ENCODE data around the gene INTU.
"Not testable (repeated sequence)": the region's sequence is repeated elsewhere in the genome, so short reads cannot be mapped to it uniquely, and the experiment has no call there.

Gene INTU

DNA sequence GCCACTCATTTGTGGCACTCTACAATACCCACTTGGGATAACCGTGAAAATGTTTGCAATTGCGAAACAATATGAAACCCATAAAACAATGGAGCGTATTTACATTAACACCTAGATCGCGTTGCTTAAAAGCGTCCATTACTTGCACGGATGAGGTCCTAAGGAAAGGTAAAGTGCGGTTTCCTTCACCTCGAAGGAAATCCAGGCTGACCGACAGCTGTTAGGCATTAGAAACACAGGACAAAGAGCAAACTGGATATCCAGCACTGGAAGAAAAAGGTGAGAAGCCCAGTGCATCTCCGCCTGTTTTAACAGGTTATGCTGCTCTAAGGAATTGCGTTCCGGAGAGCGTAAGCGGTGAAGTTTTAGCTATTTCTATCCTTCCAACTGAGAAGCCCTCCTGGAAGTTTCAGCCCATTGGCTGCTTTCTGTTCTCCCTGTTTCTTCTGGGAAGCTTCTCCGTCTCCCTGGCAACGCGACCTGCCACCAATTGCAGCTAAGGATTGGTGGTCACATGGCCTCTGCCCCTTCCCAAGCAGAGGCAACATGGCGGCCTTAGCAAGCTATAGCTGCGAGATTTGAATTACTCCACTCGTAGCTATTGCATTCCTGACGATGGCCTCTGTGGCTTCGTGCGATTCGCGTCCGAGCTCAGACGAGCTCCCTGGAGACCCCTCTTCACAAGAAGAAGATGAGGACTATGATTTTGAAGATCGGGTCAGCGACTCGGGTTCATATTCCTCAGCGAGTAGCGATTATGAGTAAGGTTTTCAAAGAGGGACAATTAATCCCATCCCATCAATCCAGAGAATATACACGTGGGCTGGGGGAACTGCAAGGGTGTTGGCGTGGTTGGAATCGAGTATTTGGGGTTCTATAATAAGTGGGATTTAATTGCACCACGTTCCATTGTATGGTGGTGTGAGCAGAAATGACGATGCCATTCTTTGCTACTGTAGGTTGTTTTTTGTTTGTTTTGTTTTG is at the start of gene INTU:
Gene INTU, plus strand, starts transcription at position 538 of the 984 bp plus-strand sequence. Its CDS starts 78 bp downstream, at position 616.
- Histone ChIP-seq H3K4me1 (peaks cover 0 to 10% (median 0%) of the 10 kb centered on the region in 10 experiments; a peak in 4 of 20 replicates), H3K9me3 (replicated peaks in 1 of 11) (peaks cover 0 to 9% (median 8%) of the 10 kb centered on the region in 11 experiments; a peak in 11 of 22 replicates), H3K9ac (no peak within 1 kb of the TSS), H3K27me3 (no peaks in the 10 kb centered on the region), H3K4me2 (no peak within 1 kb of the TSS), H3K4me3 (no peak within 1 kb of the TSS), H3K27ac (no peak within 1 kb of the TSS), H4K20me1 (no peaks in the 10 kb centered on the region), H3K36me3 (no peaks in the 10 kb centered on the region)
- TF ChIP-seq Cebpa-rat (IDR thresholded peaks at IDR 0.05) = peak in 3 of 11 experiments; percentile 23 to 47 (median 27); a peak in 1 of 22 replicates

DNA sequence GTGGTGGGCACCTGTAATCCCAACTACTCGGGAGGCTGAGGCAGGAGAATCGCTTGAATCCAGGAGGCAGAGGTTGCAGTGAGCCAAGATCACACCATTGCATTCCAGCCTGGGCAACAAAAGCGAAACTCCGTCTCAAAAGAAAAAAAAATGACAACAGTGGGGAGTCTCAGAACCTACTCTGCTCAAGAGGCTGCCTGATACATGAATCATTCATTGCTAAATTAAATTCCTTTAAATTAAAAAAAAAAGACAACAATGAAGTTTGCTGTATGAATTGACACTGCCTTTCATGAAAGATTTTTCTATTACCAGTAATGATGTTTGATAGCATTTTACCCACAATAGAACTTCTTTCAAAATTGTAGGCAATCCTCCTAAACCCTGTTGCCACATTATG is 46.3 kb upstream of the INTU start:
- H4K20me1 ChIP-seq; H3K27me3 ChIP-seq; H3K9me3 ChIP-seq (replicated peaks in 1 of 11); H3K4me2 ChIP-seq; H3K27ac ChIP-seq; H3K4me1 ChIP-seq; H3K36me3 ChIP-seq; H3K4me3 ChIP-seq; H3K9ac ChIP-seq: not testable (repeated sequence)

GRCh38 chr4:127586922-127587571 is 45.7 kb upstream of the INTU start:
- Histone ChIP-seq H3K4me2 (no peak overlapping the region), H3K27me3 (no peaks in the 10 kb centered on the region), H3K9me3 (replicated peaks in 1 of 11) (no peaks in the 10 kb centered on the region), H3K4me3 (no peak overlapping the region), H3K4me1 (no peaks in the 10 kb centered on the region), H3K36me3 (no peaks in the 10 kb centered on the region), H4K20me1 (no peaks in the 10 kb centered on the region), H3K27ac (no peak overlapping the region), H3K9ac (no peak overlapping the region)
- no peak for TF ChIP-seq Cebpa-rat (IDR thresholded peaks at IDR 0.05)

- not testable (repeated sequence) for H3K36me3 ChIP-seq; H3K9me3 ChIP-seq (replicated peaks in 1 of 11); H3K4me1 ChIP-seq; H3K4me2 ChIP-seq; H3K27me3 ChIP-seq; H4K20me1 ChIP-seq; H3K4me3 ChIP-seq; H3K9ac ChIP-seq; H3K27ac ChIP-seq
Observed at GRCh38 chr4:127589153-127589552, 43.6 kb upstream of the INTU start.

- H4K20me1 ChIP-seq = no peaks in the 10 kb centered on the region
- H3K4me1 ChIP-seq = no peaks in the 10 kb centered on the region
- H3K9ac ChIP-seq = no peak overlapping the region
- no peaks in the 10 kb centered on the region for H3K27me3 ChIP-seq
- no peak for TF ChIP-seq Cebpa-rat (IDR thresholded peaks at IDR 0.05)
- H3K9me3 ChIP-seq (replicated peaks in 1 of 11) = no peaks in the 10 kb centered on the region
- no peaks in the 10 kb centered on the region for H3K36me3 ChIP-seq
- H3K27ac ChIP-seq = no peak overlapping the region
- H3K4me2 ChIP-seq = no peak overlapping the region
- H3K4me3 ChIP-seq = no peak overlapping the region
Observed at GRCh38 chr4:127598656-127599055, 34.1 kb upstream of the INTU start.

DNA sequence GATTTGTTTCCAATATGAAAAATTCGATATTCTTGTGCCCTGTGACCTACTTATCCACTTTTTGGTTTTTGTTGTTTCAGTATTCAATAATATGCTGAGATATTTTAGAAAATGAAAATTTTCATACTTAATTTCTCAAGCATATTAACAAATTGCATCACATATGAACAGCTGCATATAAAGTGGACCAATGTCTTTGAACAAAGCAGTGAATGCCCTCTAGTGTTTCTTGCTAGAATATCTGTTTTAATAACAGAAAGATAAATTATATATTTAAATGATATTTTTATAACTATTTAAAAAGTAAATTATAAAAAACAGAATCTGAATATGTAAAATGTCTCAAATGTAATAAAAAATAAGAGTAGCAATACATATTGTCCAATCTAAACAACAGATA is 31.7 kb upstream of the INTU start:
- H3K36me3 ChIP-seq = no peaks in the 10 kb centered on the region
- H3K4me3 ChIP-seq = no peak overlapping the region
- H4K20me1 ChIP-seq = no peaks in the 10 kb centered on the region
- no peak overlapping the region for H3K9ac ChIP-seq
- TF ChIP-seq Cebpa-rat (IDR thresholded peaks at IDR 0.05) = no peak
- no peaks in the 10 kb centered on the region for H3K9me3 ChIP-seq (replicated peaks in 1 of 11)
- H3K4me2 ChIP-seq = no peak overlapping the region
- H3K4me1 ChIP-seq = no peaks in the 10 kb centered on the region
- no peaks in the 10 kb centered on the region for H3K27me3 ChIP-seq
- H3K27ac ChIP-seq = no peak overlapping the region

DNA sequence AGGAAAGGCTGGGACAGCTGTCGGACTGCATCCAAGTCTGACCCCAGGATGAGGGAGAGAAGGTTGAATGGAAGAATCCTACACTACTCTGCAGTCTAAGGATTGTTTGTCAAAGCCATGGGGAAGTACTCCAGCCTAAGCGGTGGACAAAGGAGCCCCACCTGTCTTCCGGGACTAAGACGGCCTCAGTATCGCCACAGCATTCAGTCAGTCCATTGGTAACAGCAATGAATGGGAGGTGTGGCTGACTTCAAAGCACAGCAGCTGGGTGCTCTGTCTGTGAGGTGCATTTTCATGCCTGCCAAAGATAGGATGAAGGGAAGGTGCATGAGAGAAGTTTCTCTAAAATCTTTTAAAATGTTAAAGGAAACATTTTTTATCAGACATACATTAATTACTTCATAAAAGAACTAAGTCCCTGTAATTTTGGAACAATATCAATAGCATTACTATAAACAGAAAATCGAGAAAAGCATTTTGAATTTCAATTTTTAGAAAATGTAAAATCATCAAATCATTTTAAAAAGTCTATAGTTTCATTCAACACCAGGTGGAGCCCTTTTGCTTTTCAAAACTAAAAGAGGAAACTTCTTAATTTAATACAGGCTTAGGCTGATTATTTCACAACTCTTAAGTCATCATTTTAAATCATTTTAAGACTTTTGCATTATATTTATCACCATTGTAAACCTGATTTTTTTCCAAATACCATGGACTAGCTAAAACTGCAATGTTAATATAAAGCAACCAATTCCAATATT is 27.6 kb upstream of the INTU start:
- H3K9me3 ChIP-seq (replicated peaks in 1 of 11) = no peaks in the 10 kb centered on the region
- no peaks in the 10 kb centered on the region for H4K20me1 ChIP-seq
- H3K9ac ChIP-seq = no peak overlapping the region
- H3K4me2 ChIP-seq = no peak overlapping the region
- no peaks in the 10 kb centered on the region for H3K4me1 ChIP-seq
- no peak overlapping the region for H3K27ac ChIP-seq
- no peaks in the 10 kb centered on the region for H3K27me3 ChIP-seq
- no peak for TF ChIP-seq Cebpa-rat (IDR thresholded peaks at IDR 0.05)
- H3K36me3 ChIP-seq = no peaks in the 10 kb centered on the region
- H3K4me3 ChIP-seq = no peak overlapping the region

- H3K4me1 ChIP-seq = no peaks in the 10 kb centered on the region
- no peak for TF ChIP-seq Cebpa-rat (IDR thresholded peaks at IDR 0.05)
- no peaks in the 10 kb centered on the region for H3K36me3 ChIP-seq
- no peak overlapping the region for H3K4me3 ChIP-seq
- H4K20me1 ChIP-seq = no peaks in the 10 kb centered on the region
- H3K9me3 ChIP-seq (replicated peaks in 1 of 11) = no peaks in the 10 kb centered on the region
- no peak overlapping the region for H3K27ac ChIP-seq
- H3K27me3 ChIP-seq = no peaks in the 10 kb centered on the region
- no peak overlapping the region for H3K4me2 ChIP-seq
- H3K9ac ChIP-seq = no peak overlapping the region
Observed at GRCh38 chr4:127606823-127607222, 25.9 kb upstream of the INTU start.

DNA sequence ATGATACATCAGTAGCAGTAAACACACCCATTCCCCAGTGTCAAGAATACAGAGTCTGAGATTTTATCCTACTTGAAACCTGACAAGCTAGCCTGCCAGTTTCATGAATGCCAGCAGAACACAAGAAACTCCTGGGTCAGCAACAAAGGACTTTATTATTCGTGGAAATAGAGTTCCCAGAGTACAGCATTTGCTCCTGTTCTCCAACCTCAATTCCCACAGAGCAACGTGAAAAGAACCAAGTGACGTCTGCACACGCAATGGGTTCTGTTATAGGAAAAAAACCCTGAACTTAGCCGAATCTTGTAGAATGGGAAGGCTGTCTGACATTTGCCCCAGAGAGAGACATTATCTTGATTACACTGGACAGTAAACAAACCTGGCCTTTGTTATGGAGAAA is 23.3 kb upstream of the INTU start:
- Histone ChIP-seq H3K36me3 (no peaks in the 10 kb centered on the region), H3K27me3 (no peaks in the 10 kb centered on the region), H3K9ac (no peak overlapping the region), H3K4me1 (no peaks in the 10 kb centered on the region), H3K27ac (no peak overlapping the region), H3K4me3 (no peak overlapping the region), H4K20me1 (no peaks in the 10 kb centered on the region), H3K4me2 (no peak overlapping the region), H3K9me3 (replicated peaks in 1 of 11) (no peaks in the 10 kb centered on the region)
- no peak for TF ChIP-seq Cebpa-rat (IDR thresholded peaks at IDR 0.05)

All from BLaER1 treated with 17β-estradiol and CSF1 and Interleukin-3, amounts not matched to agents 10 nM and 100 nM (cell line).